CD4-positive, CD25-positive, alpha-beta regulatory T cell (primary cell): ENCODE results near the gene LGALS3. TPM values are rescaled to one million over a fixed set of nuclear protein-coding genes. Genes with fewer than 3 reads are reported as not detected.

Source experiments
- ATAC-seq, 2 donors: fragments of 150-1000 bp; cut with Tn5 transposase; one replicate each; pipeline ENCODE4 v1.10.0; 2021; ENCODE audit warnings: low read depth in 2 of 2, moderate number of reproducible peaks in 2 of 2, moderate library complexity in 1 of 2
- DNase-seq, 3 donors: peaks; one replicate each; pipeline versions ENCODE4 v3.0.0 to v3.0.0-alpha.2; 2012 to 2022; ENCODE audit warnings: mixed read lengths in 1 of 3
- H3K27ac ChIP-seq: one replicate; pipeline ENCODE4 v1.7.0; 2013; ENCODE audit warnings: mild to moderate bottlenecking, low read length; ENCODE audit not compliant: insufficient read depth, poor library complexity, severe bottlenecking
- H3K27me3 ChIP-seq: one replicate; pipeline ENCODE4 v1.7.0; 2013; ENCODE audit warnings: low read length; ENCODE audit not compliant: control insufficient read depth, insufficient read depth
- H3K36me3 ChIP-seq: one replicate; pipeline ENCODE4 v1.7.0; 2013; ENCODE audit warnings: mild to moderate bottlenecking, low read length, moderate library complexity; ENCODE audit not compliant: control insufficient read depth, insufficient read depth
- H3K4me1 ChIP-seq: 2 replicates; pipeline ENCODE4 v1.7.0; 2013; ENCODE audit warnings: mild to moderate bottlenecking, low read length; ENCODE audit not compliant: insufficient read depth, control insufficient read depth, poor library complexity, severe bottlenecking
- H3K4me3 ChIP-seq: one replicate; pipeline ENCODE4 v1.7.0; 2013; ENCODE audit warnings: low read depth, mild to moderate bottlenecking, low read length, moderate library complexity
- H3K9me3 ChIP-seq, 2 experiments: 1 replicate in 1 of 2; 2 replicates in 1 of 2; pipeline ENCODE4 v1.7.0; 2013; ENCODE audit warnings: low read length in 2 of 2, mild to moderate bottlenecking in 1 of 2, moderate library complexity in 1 of 2; ENCODE audit not compliant: control insufficient read depth in 2 of 2
- H3K27ac Mint-ChIP-seq, 3 donors: one replicate each; pipeline ENCODE4 v1.8.0; 2020 to 2022; ENCODE audit warnings: mild to moderate bottlenecking in 3 of 3, mixed read lengths in 3 of 3, moderate library complexity in 2 of 3
- H3K27me3 Mint-ChIP-seq: one replicate; pipeline ENCODE4 v1.8.0; 2022; ENCODE audit warnings: mild to moderate bottlenecking, mixed read lengths
- H3K36me3 Mint-ChIP-seq: one replicate; pipeline ENCODE4 v1.8.0; 2020; ENCODE audit warnings: mixed read lengths
- H3K4me1 Mint-ChIP-seq, 4 donors: one replicate each; pipeline ENCODE4 v1.8.0; 2020 to 2022; ENCODE audit warnings: mixed read lengths in 4 of 4, mild to moderate bottlenecking in 1 of 4
- H3K4me3 Mint-ChIP-seq, 4 donors: one replicate each; pipeline ENCODE4 v1.8.0; 2020 to 2022; ENCODE audit warnings: mild to moderate bottlenecking in 4 of 4, mixed read lengths in 4 of 4, moderate library complexity in 3 of 4
- H3K9me3 Mint-ChIP-seq, 7 donors: one replicate each; pipeline ENCODE4 v1.8.0; 2020 to 2022; ENCODE audit warnings: mixed read lengths in 7 of 7, mild to moderate bottlenecking in 3 of 7, moderate library complexity in 2 of 7
- polyA plus RNA-seq, 4 donors: library from polyadenylated mRNA; unstranded; fragments of 300-500 nt; fragmentation: Illumina TruSeq; gene quantifications; one replicate each; pipeline ENCODE4 v1.2.3, GENCODE V29; 2021
- total RNA-seq: library from RNA; stranded (reverse); gene quantifications from one replicate; pipeline ENCODE4 v1.2.3, GENCODE V29; 2022

Gene LGALS3
- total and polyA plus RNA-seq, 5 donors from 2014 or later = 58.6 to 313 (median 182) TPM

- Histone ChIP-seq H3K4me3 (peak overlapping the region; percentile 66), H3K4me1 (peaks cover 29% of the 10 kb centered on the region), H3K27me3 (no peaks in the 10 kb centered on the region), H3K9me3 (no peaks in the 10 kb centered on the region), H3K36me3 (no peaks in the 10 kb centered on the region), H3K27ac (peak overlapping the region; percentile 48)
- Mint-ChIP-seq H3K9me3 (no peaks in the 10 kb centered on the region), H3K4me3 (peak overlapping the region; percentile 11 to 57 (median 31)), H3K27me3 (no peaks in the 10 kb centered on the region), H3K36me3 (no peaks in the 10 kb centered on the region), H3K4me1 (peaks cover 3 to 39% (median 29%) of the 10 kb centered on the region in 4 donors), H3K27ac (peak overlapping the region; percentile 43 to 89 (median 72))
- peak; percentile 28 to 42 for ATAC-seq
- no peak for DNase-seq
These were observed 51.4 kb downstream of the LGALS3 start for GRCh38 chr14:55180434-55180833.

- Histone ChIP-seq H3K27me3 (no peaks in the 10 kb centered on the region), H3K27ac (no peak overlapping the region), H3K9me3 (no peaks in the 10 kb centered on the region), H3K4me1 (peaks cover 24% of the 10 kb centered on the region), H3K4me3 (no peak overlapping the region), H3K36me3 (no peaks in the 10 kb centered on the region)
- ATAC-seq = no peak
- no peaks in the 10 kb centered on the region for H3K27me3 Mint-ChIP-seq
- peak overlapping the region in 2 of 4 donors; percentile 84 to 86 for H3K4me3 Mint-ChIP-seq
- peaks cover 0 to 2% (median 0%) of the 10 kb centered on the region in 7 donors for H3K9me3 Mint-ChIP-seq
- H3K4me1 Mint-ChIP-seq = peaks cover 12 to 38% (median 22%) of the 10 kb centered on the region in 4 donors
- no peak for DNase-seq
- no peaks in the 10 kb centered on the region for H3K36me3 Mint-ChIP-seq
- H3K27ac Mint-ChIP-seq = peak overlapping the region in 1 of 3 donors; percentile 46
These were observed 59.7 kb downstream of the LGALS3 start for GRCh38 chr14:55188686-55189295.

GRCh38 chr14:55190906-55191202 is 61.8 kb downstream of the LGALS3 start:
- Mint-ChIP-seq H3K4me3 (peak overlapping the region; percentile 86 to 96 (median 94)), H3K27ac (peak overlapping the region in 1 of 3 donors; percentile 79), H3K4me1 (peaks cover 12 to 40% (median 22%) of the 10 kb centered on the region in 4 donors), H3K36me3 (no peaks in the 10 kb centered on the region), H3K9me3 (peaks cover 0 to 2% (median 0%) of the 10 kb centered on the region in 7 donors), H3K27me3 (no peaks in the 10 kb centered on the region)
- ATAC-seq (no peak), DNase-seq (no peak)
- H3K27ac ChIP-seq = peak overlapping the region; percentile 68
- H3K9me3 ChIP-seq = no peaks in the 10 kb centered on the region
- H3K4me3 ChIP-seq = peak overlapping the region; percentile 86
- no peaks in the 10 kb centered on the region for H3K27me3 ChIP-seq
- H3K36me3 ChIP-seq = no peaks in the 10 kb centered on the region
- H3K4me1 ChIP-seq = peaks cover 24% of the 10 kb centered on the region

DNA sequence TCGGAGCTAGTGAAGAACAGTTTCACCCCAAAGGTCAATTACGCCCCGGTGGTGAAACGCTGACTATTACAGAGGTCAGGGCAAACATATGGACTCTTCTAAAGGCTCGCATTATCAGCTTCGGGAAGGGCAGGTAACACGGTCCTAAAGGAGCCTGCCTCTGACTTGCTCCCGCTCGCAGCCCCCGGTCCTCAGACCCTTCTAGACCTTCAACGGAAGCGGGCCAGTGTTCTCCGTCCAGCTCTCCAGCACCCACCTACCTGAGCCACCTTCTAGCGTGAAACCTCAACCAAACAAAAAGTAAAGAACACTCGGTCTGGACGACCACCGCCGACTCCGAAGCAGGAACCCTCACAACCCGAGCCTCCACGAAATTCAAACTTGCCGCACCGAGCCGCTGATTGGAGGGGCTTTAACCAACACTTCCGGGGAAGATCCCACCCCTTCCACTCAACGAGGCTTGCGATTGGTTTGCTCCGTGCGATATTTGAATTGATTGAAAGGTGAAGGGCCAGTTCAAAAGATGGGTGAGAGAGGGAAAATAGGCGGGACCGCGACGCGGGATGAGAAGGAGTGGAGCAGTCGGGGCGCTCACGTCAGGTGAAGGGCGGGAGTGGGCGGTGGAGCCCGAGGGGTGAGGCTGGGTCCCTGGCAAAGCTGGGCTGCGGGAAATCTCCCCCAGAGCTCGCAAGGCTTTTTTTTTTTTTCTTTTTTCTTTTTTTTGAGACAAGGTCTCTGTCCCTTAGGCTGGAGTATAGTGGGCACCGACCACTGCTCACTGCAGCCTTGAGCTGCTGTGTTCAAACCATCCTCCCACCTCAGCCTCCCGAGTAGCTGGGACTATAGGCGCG is 62.4 kb downstream of the LGALS3 start, which contains the start of gene DLGAP5:
Gene DLGAP5 (minus strand): TSS at position 383 of the 851 bp plus-strand sequence. CDS start 2,406 bp downstream, outside the sequence.
- H3K27me3 Mint-ChIP-seq = no peaks in the 10 kb centered on the region
- Histone ChIP-seq H3K27me3 (no peaks in the 10 kb centered on the region), H3K27ac (peak within 1 kb of the TSS; percentile 68), H3K9me3 (no peaks in the 10 kb centered on the region), H3K4me1 (peaks cover 24% of the 10 kb centered on the region), H3K4me3 (peak within 1 kb of the TSS; percentile 86), H3K36me3 (no peaks in the 10 kb centered on the region)
- H3K4me3 Mint-ChIP-seq = peak within 1 kb of the TSS; percentile 86 to 96 (median 94)
- H3K36me3 Mint-ChIP-seq = no peaks in the 10 kb centered on the region
- peak within 1 kb of the TSS; percentile 79 to 84 (median 82) for H3K27ac Mint-ChIP-seq
- H3K4me1 Mint-ChIP-seq = peaks cover 12 to 38% (median 20%) of the 10 kb centered on the region in 4 donors
- ATAC-seq (peak; percentile 98), DNase-seq (peak; percentile 90 to 97 (median 90))
- H3K9me3 Mint-ChIP-seq = peaks cover 0 to 2% (median 0%) of the 10 kb centered on the region in 7 donors

DNA sequence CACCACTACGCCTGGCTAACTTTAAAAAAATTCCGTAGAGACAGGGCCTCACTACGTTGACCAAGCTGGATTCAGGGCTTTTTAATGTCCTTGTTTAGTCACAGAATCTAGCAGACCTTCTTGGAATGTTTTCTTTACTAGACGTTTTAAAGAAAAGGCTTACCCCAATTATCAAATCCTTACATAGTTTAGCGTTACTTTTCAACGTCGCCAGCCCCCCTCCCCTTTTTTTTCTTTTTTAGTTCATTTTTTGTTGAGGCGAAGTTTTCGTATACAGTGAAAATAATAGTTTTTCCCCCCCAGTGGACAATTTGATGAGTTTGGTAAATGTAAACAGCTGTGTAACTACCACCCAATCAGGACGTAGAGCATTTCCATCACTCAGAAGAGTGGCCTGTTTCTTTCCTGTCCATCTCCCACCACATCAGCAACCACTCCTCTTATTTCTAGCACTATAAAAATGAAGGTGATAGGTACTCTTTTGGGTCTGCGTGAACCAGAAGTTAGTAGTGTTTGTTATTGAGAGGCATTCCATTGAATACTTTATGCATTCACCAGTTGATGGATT is 63.1 kb downstream of the LGALS3 start:
- no peak for DNase-seq
- Mint-ChIP-seq H3K27ac (peak overlapping the region; percentile 11 to 84 (median 79)), H3K4me1 (peaks cover 12 to 35% (median 18%) of the 10 kb centered on the region in 4 donors), H3K36me3 (no peaks in the 10 kb centered on the region), H3K9me3 (peaks cover 0 to 2% (median 0%) of the 10 kb centered on the region in 7 donors), H3K4me3 (peak overlapping the region; percentile 86 to 96 (median 94)), H3K27me3 (no peaks in the 10 kb centered on the region)
- Histone ChIP-seq H3K9me3 (no peaks in the 10 kb centered on the region), H3K27me3 (no peaks in the 10 kb centered on the region), H3K4me1 (peaks cover 24% of the 10 kb centered on the region), H3K4me3 (peak overlapping the region; percentile 86), H3K27ac (peak overlapping the region; percentile 68), H3K36me3 (no peaks in the 10 kb centered on the region)
- no peak for ATAC-seq

- no peaks in the 10 kb centered on the region for H3K27me3 Mint-ChIP-seq
- peaks cover 12 to 27% (median 17%) of the 10 kb centered on the region in 4 donors for H3K4me1 Mint-ChIP-seq
- H3K36me3 ChIP-seq = no peaks in the 10 kb centered on the region
- ATAC-seq (no peak), DNase-seq (no peak)
- no peaks in the 10 kb centered on the region for H3K36me3 Mint-ChIP-seq
- no peak overlapping the region for H3K27ac Mint-ChIP-seq
- H3K4me3 ChIP-seq = no peak overlapping the region
- H3K4me1 ChIP-seq = peaks cover 12% of the 10 kb centered on the region
- H3K4me3 Mint-ChIP-seq = peak overlapping the region in 2 of 4 donors; percentile 28 to 69
- H3K9me3 Mint-ChIP-seq = peaks cover 0 to 2% (median 0%) of the 10 kb centered on the region in 7 donors
- H3K27me3 ChIP-seq = peaks cover 8% of the 10 kb centered on the region
- H3K9me3 ChIP-seq = no peaks in the 10 kb centered on the region
- H3K27ac ChIP-seq = no peak overlapping the region
These were observed 65.8 kb downstream of the LGALS3 start for GRCh38 chr14:55194656-55195355.
